ENCODE results near the gene RPS21.

RPS21 gene

DNA sequence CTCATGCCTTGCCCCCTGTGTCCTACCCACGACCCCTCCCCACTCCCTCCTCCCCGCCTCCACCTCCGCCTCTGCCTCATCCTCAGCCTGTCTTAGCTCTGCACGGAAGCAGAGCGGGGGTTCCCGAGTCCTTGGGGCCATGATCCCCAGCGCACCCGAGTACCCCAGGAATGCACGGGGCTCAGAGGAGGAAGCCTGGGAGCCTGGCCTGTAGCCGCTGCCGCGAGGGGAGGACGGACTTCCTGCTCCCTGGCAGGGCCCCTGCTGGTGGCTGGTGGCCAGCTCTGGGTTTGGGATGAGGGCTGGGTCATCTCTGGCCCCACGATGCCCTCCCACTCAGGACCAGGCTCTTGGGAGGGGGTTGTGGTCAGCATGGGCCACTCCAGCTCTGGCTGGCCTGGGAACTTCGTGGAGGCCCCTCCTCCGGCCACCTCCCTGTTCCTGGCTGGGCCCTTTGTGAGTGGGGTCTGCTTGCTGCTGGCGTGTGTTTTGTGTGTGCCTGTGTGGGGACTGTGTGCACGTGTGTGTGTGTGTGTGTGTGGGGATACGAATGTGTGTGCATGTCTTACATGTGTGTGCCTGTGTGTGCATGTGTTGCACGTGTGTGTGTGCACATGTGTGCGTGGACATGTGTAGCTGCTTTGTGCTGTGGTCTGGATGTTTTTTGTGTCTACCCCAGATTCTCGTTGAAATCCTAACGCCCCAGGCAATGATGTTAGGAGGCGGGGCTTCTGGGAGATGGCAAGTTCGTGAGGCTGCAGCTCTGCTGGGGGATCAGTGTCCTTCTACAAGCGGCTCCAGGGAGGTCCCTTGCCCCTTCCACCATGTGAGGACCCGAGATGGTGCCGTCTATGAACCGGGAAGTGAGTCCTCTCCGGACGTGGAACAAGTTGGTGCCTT lies 41.7 kb downstream of the RPS21 start:
- no peak for DNase-seq

- DNase-seq: no peak
These were observed 42.8 kb downstream of the RPS21 start for GRCh38 chr20:62429455-62430310.

DNA sequence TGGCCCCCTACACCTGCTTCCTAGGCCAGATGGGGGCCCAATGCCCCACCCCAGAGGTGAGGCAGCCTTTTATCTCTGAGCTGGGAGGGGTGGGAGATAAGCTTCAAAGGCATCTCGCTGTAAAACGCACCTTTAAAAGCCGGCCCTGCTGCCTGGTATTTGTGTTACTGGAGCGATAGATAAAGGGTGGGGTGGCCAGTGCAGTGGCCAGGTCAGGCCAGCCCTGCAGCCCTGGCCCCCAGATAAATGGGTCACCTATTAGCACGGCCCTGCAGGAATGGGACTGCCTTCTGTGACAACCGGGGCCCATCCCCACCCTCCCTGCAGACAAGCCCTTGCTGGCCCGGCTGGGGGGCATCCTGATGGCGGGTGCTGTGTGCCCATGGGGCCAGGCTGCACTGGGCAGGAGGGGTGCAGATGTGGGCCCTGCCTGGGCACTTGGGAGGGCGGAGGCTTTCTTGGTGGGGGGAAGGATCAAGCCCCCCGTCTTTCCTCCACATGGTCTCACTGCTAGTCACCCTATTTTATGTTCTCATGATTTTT lies 43.5 kb downstream of the RPS21 start:
- no peak for DNase-seq

- no peak for DNase-seq
These were observed 44.1 kb downstream of the RPS21 start for GRCh38 chr20:62430866-62431447.

DNA sequence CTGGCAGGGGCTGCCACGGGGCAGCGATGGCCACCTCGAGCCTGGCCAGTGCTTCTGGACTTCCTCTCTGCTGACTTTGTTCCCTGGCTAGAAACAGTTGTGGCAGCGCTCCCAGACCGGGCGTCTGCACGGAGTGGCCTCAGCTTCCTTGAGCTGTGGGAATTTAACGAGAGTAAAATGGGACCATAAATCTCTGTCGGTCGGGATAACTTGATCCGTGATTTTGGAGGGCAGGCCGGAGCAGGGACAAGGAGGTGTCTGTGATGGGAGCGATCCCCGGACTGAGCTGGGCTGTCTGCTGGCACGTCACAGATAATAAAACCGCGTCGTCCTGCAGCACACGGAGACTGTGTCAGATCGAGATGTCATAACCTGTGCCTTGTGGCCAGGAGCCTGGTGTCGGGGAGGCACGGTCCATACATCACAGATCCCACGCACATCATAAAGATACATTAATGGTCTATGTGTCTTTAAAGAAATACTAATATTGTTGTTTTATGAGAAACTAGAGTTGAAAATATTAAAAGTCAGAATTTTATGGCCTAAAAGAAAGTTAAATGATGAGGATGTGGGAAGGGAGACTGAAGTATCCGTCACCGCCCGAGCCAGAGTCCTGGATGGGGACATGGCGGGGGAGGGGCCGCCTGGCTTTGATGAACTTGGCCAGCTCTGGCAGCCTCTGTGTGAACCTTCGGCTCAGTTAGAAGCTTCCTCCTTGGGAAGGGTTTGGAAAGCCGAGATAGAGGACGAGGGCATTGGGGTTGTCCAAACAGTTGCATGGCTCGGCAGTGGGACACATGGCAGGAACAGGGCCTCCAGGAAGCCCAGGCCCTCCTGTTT lies 47.0 kb downstream of the RPS21 start:
- DNase-seq: no peak

GRCh38 chr20:62436692-62437091 lies 49.8 kb downstream of the RPS21 start:
- no peak for DNase-seq

DNA sequence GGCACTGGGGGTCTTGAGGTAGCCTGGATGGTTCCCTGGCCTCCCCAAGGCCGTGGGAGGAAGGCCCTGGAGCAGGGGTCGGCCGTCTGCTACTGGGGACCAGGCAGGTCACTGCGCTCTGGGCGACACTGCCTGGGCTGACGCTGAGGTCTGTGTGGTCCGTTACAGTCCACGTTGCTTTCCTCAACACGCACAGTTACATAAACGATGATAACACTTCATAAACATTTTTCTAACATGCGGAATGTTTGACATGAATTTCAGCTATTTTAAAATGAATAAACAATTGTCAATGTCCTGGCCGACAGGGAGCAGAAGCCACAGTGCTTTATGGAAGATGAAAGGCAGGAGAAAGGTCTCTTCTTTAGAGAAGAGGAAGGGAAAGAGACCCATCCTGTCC lies 50.6 kb downstream of the RPS21 start:
- no peak for DNase-seq

DNA sequence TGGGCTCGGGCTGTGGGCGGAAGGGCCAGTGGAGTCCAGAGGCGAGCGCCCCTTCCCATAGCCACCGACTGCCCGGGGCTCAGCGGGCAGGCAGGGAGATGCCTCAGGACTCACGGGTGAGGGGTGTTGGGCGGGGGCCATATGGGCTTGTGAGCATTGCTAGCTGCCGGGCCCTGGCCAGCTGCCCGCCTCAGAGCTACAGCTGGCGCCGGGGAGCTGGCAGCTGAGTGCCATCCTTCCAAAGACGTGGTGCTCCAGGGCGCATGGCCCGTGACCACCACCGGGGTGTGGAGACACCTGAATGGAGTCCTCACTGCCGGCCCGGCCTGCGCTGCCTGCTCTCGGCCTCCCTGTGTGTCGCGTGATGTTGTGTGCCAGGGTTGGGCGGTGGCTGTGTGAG lies 51.0 kb downstream of the RPS21 start:
- peak; percentile 16 for DNase-seq
